ENCODE data around the gene NPTN.

The NPTN gene

DNA sequence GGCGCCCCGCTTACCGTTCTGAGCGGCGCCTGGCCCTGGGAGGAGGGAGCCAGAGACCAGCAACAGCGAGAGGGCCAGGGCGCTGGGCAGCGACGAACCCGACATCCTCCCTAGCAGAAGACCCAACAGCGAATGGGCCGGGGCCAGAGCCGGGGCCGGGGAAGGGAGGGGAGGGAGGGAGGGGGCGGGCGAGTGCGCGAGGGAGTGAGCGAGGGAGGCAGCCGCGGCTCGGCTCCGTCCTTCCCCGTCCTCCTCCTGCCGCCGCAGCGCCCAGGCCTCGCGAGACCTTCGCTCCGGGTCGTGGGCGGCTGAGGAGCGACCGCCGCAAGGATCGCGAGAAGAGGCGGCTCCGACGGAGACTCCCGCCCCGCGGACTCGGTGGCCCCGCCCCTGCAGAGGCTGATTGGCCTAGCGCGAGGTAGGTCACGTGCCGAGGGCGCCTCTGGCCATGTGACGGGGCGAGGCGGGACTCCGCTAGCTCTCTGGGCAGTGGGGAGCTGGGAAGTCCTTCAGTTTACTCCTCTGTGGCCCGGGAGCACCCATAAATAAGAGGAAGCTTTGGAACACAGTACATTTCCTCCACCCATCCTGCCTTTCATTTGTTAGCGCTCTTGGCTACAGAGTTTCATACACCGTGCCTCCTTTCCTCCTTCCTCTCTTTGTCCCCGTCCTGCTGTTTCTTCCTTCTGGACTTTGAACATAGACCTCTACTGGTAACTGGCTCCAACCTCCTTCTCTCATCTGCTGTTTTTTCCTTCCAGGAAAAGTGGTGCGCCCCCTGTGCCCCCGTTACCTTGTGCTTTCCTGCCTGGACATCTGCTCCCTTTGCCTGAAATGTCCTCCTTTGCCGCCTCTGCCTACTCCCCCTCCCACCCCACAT, at the start of gene NPTN:
Gene NPTN (minus strand): TSS at position 279 of the 880 bp plus-strand sequence. CDS start 174 bp downstream, at position 105.
- peak within 1 kb of the TSS; percentile 72 for H3K9ac ChIP-seq (ENCODE audit: low read length)
- H2AFZ ChIP-seq (ENCODE audit: low read length): peak within 1 kb of the TSS; percentile 78
- H3K9me2 ChIP-seq (replicated peaks; ENCODE audit: insufficient read depth, low read length): no peaks in the 10 kb centered on the region
- no peak within 1 kb of the TSS for H3K27ac ChIP-seq (ENCODE audit: low read length)
- H3K4me2 ChIP-seq (ENCODE audit: low read depth, low read length): peak within 1 kb of the TSS; percentile 95
- peaks cover 45% of the 10 kb centered on the region for H3K79me2 ChIP-seq (ENCODE audit: low read length)
- no peaks in the 10 kb centered on the region for H3K9me3 ChIP-seq (replicated peaks; ENCODE audit: insufficient read depth, low read length)
- H3K27me3 ChIP-seq (replicated peaks; ENCODE audit: insufficient read depth, low read length): no peaks in the 10 kb centered on the region
- TF ChIP-seq, protein P1, sequence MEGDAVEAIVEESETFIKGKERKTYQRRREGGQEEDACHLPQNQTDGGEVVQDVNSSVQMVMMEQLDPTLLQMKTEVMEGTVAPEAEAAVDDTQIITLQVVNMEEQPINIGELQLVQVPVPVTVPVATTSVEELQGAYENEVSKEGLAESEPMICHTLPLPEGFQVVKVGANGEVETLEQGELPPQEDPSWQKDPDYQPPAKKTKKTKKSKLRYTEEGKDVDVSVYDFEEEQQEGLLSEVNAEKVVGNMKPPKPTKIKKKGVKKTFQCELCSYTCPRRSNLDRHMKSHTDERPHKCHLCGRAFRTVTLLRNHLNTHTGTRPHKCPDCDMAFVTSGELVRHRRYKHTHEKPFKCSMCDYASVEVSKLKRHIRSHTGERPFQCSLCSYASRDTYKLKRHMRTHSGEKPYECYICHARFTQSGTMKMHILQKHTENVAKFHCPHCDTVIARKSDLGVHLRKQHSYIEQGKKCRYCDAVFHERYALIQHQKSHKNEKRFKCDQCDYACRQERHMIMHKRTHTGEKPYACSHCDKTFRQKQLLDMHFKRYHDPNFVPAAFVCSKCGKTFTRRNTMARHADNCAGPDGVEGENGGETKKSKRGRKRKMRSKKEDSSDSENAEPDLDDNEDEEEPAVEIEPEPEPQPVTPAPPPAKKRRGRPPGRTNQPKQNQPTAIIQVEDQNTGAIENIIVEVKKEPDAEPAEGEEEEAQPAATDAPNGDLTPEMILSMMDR (IDR thresholded peaks at IDR 0.05; ENCODE audit: low read length): no peak
- TF ChIP-seq EZH2phosphoT487 (IDR thresholded peaks at IDR 0.05; ENCODE audit: low read length) (no peak), EZH2 (optimal IDR thresholded peaks at IDR 0.05; ENCODE audit: low read depth, low read length) (no peak)
- peaks cover 23% of the 10 kb centered on the region for H3K4me1 ChIP-seq (ENCODE audit: low read length)
- no peaks in the 10 kb centered on the region for H3K36me3 ChIP-seq (replicated peaks; ENCODE audit: insufficient read depth, low read length)
- peak; percentile 98 for DNase-seq
- 0 out of 2 replicates have a peak, but pooled peaks cover 9% of the 10 kb centered on the region for H3F3A ChIP-seq (ENCODE audit: insufficient read depth, low read length)
- peak within 1 kb of the TSS; percentile 79 for H3K4me3 ChIP-seq (ENCODE audit: low read length)
- H4K20me1 ChIP-seq (ENCODE audit: insufficient read depth, low read length): no peaks in the 10 kb centered on the region; the same call in 1 of the 2 replicates

- no peak for DNase-seq
- H3K27me3 ChIP-seq (replicated peaks; ENCODE audit: insufficient read depth, low read length): no peaks in the 10 kb centered on the region
- no peak overlapping the region for H3K27ac ChIP-seq (ENCODE audit: low read length)
- TF ChIP-seq EZH2 (optimal IDR thresholded peaks at IDR 0.05; ENCODE audit: low read depth, low read length) (no peak), EZH2phosphoT487 (IDR thresholded peaks at IDR 0.05; ENCODE audit: low read length) (no peak)
- TF ChIP-seq, protein P1 (IDR thresholded peaks at IDR 0.05; ENCODE audit: low read length): no peak
- H3K9me2 ChIP-seq (replicated peaks; ENCODE audit: insufficient read depth, low read length): no peaks in the 10 kb centered on the region
- no peaks in the 10 kb centered on the region for H3K36me3 ChIP-seq (replicated peaks; ENCODE audit: insufficient read depth, low read length)
- no peaks in the 10 kb centered on the region for H3K9me3 ChIP-seq (replicated peaks; ENCODE audit: insufficient read depth, low read length)
- peaks cover 17% of the 10 kb centered on the region for H3K79me2 ChIP-seq (ENCODE audit: low read length)
- H3K4me1 ChIP-seq (ENCODE audit: low read length): no peaks in the 10 kb centered on the region
- H4K20me1 ChIP-seq (ENCODE audit: insufficient read depth, low read length): no peaks in the 10 kb centered on the region
- H3K9ac ChIP-seq (ENCODE audit: low read length): no peak overlapping the region
- H3F3A ChIP-seq (ENCODE audit: insufficient read depth, low read length): peaks cover 11% of the 10 kb centered on the region
- H3K4me3 ChIP-seq (ENCODE audit: low read length): no peak overlapping the region
- no peak overlapping the region for H2AFZ ChIP-seq (ENCODE audit: low read length)
- no peak overlapping the region for H3K4me2 ChIP-seq (ENCODE audit: low read depth, low read length)
These were observed 49.5 kb upstream of the NPTN start for GRCh38 chr15:73682600-73683090.

DNA sequence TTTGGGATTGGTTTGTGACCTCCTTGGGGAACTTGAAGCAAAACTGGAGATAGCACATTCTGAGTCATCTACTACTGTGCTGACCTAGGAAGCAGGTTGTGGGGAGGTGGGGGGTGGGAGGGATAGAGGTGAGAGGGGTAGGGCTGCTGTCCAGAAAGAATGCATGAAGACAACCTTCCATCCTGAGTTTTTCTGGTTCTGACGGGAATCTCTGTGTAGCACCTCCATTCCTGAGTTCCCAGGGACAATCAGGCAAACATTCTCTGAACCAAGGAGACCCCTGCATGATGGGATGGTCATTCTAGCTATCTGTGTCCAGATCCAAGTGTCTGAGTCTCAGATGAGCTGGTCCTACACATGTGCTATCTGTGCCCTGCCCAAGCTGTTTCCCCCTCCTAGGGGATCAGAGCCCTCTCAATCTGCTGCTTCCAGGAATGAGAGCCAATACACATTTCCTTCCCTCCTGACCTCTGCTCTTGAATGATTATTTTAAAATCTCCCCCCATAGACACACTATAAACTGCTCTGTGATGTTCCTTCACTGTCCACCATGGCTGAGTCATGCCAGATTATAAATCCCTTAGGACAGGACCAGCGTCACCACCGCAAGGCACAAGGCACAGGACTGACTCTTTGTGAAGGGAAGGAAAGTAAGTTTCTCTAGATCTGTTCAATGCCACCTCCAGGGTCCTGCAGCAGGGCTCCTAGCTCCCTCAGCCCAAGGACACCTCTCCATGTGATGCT, 48.8 kb upstream of the NPTN start:
- TF ChIP-seq EZH2phosphoT487 (IDR thresholded peaks at IDR 0.05; ENCODE audit: low read length) (no peak), EZH2 (optimal IDR thresholded peaks at IDR 0.05; ENCODE audit: low read depth, low read length) (no peak)
- TF ChIP-seq, protein P1 (IDR thresholded peaks at IDR 0.05; ENCODE audit: low read length): no peak

More for the DNA sequence above, 48.8 kb upstream of the NPTN start:
- peaks cover 12% of the 10 kb centered on the region; the same call in 1 of the 2 replicates for H3K79me2 ChIP-seq (ENCODE audit: low read length)
- H3K27me3 ChIP-seq (replicated peaks; ENCODE audit: insufficient read depth, low read length): no peaks in the 10 kb centered on the region
- no peak overlapping the region for H3K4me3 ChIP-seq (ENCODE audit: low read length)
- no peak for DNase-seq
- no peak overlapping the region for H3K9ac ChIP-seq (ENCODE audit: low read length)
- H3K9me3 ChIP-seq (replicated peaks; ENCODE audit: insufficient read depth, low read length): no peaks in the 10 kb centered on the region
- no peaks in the 10 kb centered on the region for H3K4me1 ChIP-seq (ENCODE audit: low read length)
- H3K36me3 ChIP-seq (replicated peaks; ENCODE audit: insufficient read depth, low read length): no peaks in the 10 kb centered on the region
- peaks cover 11% of the 10 kb centered on the region for H3F3A ChIP-seq (ENCODE audit: insufficient read depth, low read length)
- no peak overlapping the region for H3K4me2 ChIP-seq (ENCODE audit: low read depth, low read length)
- no peaks in the 10 kb centered on the region for H3K9me2 ChIP-seq (replicated peaks; ENCODE audit: insufficient read depth, low read length)
- no peaks in the 10 kb centered on the region for H4K20me1 ChIP-seq (ENCODE audit: insufficient read depth, low read length)
- no peak overlapping the region for H3K27ac ChIP-seq (ENCODE audit: low read length)
- H2AFZ ChIP-seq (ENCODE audit: low read length): no peak overlapping the region
